HL-60 (cell line): ENCODE measurements around the gene VPS13A.

Source experiments
- DNase-seq, 2 experiments: peaks; one replicate each; pipeline ENCODE4 v3.0.0-alpha.2; 2010 to 2020; ENCODE audit warnings: low read depth in 1 of 2, low spot score in 1 of 2
- H3K27ac ChIP-seq: fragments of 250-450 bp; sonication (Bioruptor Pico); replicated peaks from 2 replicates; pipeline ENCODE4 v1.5.1; 2020; ENCODE audit warnings: mild to moderate bottlenecking, moderate library complexity
- H3K27me3 ChIP-seq: fragments of 250-450 bp; sonication (Bioruptor Pico); 2 replicates; pipeline ENCODE4 v1.5.1; 2021; ENCODE audit warnings: mild to moderate bottlenecking, moderate library complexity; ENCODE audit not compliant: insufficient read depth, poor library complexity, severe bottlenecking
- H3K4me3 ChIP-seq: replicated peaks from 2 replicates; pipeline ENCODE4 v1.5.1; 2011; ENCODE audit warnings: mild to moderate bottlenecking, control low read depth, low read length; ENCODE audit not compliant: insufficient read depth
- GABPA ChIP-seq: IDR thresholded peaks from 2 replicates; pipeline ENCODE4 v1.6.1; 2012; ENCODE audit warnings: low read depth
- POLR2AphosphoS5 ChIP-seq: IDR thresholded peaks from 2 replicates; pipeline ENCODE4 v1.6.1; 2012; ENCODE audit warnings: low read depth
- SPI1 ChIP-seq: IDR thresholded peaks from 2 replicates; pipeline ENCODE4 v1.6.1; 2012; ENCODE audit warnings: low read depth, mild to moderate bottlenecking, borderline replicate concordance
- TF ChIP-seq, protein P1 (sequence below): IDR thresholded peaks from 2 replicates; pipeline ENCODE4 v1.6.1; 2012; ENCODE audit warnings: low read depth; ENCODE audit not compliant: insufficient replicate concordance
- TF ChIP-seq, protein P2 (sequence below): IDR thresholded peaks from one replicate; pipeline ENCODE4 v1.5.1; 2011; ENCODE audit warnings: low read length, control low read depth, inconsistent platforms; ENCODE audit not compliant: insufficient read depth

Gene VPS13A

DNA sequence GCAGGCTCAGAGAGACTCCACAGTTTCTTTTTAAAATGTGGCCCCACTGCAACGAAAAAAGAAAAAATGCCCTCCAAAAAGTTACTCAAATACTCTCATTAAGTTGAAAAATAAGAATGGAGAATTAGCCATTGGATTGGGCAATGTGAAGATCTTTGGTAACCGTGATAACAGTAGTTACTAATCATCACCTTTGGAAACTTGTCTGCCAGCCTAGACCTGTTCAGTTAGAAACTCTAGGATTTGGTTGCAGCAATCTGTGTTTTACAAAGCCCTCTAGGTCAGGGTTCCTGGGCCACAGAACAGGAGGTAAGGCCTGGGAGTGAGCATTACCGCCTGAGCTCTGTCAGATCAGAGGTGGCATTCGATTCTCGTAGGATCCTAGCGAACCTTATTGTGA, 34.2 kb downstream of the VPS13A start:
- no peak overlapping the region for H3K4me3 ChIP-seq
- no peak for TF ChIP-seq GABPA
- no peak for TF ChIP-seq SPI1
- TF ChIP-seq, protein P1, sequence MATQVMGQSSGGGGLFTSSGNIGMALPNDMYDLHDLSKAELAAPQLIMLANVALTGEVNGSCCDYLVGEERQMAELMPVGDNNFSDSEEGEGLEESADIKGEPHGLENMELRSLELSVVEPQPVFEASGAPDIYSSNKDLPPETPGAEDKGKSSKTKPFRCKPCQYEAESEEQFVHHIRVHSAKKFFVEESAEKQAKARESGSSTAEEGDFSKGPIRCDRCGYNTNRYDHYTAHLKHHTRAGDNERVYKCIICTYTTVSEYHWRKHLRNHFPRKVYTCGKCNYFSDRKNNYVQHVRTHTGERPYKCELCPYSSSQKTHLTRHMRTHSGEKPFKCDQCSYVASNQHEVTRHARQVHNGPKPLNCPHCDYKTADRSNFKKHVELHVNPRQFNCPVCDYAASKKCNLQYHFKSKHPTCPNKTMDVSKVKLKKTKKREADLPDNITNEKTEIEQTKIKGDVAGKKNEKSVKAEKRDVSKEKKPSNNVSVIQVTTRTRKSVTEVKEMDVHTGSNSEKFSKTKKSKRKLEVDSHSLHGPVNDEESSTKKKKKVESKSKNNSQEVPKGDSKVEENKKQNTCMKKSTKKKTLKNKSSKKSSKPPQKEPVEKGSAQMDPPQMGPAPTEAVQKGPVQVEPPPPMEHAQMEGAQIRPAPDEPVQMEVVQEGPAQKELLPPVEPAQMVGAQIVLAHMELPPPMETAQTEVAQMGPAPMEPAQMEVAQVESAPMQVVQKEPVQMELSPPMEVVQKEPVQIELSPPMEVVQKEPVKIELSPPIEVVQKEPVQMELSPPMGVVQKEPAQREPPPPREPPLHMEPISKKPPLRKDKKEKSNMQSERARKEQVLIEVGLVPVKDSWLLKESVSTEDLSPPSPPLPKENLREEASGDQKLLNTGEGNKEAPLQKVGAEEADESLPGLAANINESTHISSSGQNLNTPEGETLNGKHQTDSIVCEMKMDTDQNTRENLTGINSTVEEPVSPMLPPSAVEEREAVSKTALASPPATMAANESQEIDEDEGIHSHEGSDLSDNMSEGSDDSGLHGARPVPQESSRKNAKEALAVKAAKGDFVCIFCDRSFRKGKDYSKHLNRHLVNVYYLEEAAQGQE: no peak
- no peak for TF ChIP-seq POLR2AphosphoS5
- TF ChIP-seq, protein P2, sequence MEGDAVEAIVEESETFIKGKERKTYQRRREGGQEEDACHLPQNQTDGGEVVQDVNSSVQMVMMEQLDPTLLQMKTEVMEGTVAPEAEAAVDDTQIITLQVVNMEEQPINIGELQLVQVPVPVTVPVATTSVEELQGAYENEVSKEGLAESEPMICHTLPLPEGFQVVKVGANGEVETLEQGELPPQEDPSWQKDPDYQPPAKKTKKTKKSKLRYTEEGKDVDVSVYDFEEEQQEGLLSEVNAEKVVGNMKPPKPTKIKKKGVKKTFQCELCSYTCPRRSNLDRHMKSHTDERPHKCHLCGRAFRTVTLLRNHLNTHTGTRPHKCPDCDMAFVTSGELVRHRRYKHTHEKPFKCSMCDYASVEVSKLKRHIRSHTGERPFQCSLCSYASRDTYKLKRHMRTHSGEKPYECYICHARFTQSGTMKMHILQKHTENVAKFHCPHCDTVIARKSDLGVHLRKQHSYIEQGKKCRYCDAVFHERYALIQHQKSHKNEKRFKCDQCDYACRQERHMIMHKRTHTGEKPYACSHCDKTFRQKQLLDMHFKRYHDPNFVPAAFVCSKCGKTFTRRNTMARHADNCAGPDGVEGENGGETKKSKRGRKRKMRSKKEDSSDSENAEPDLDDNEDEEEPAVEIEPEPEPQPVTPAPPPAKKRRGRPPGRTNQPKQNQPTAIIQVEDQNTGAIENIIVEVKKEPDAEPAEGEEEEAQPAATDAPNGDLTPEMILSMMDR: no peak
- no peak overlapping the region for H3K27ac ChIP-seq
- no peaks in the 10 kb centered on the region for H3K27me3 ChIP-seq
- no peak for DNase-seq

GRCh38 chr9:77212801-77213200, 35.5 kb downstream of the VPS13A start:
- Histone ChIP-seq H3K27ac (no peak overlapping the region), H3K27me3 (no peaks in the 10 kb centered on the region), H3K4me3 (no peak overlapping the region)
- TF ChIP-seq, protein P1: no peak
- no peak for TF ChIP-seq SPI1
- no peak for TF ChIP-seq POLR2AphosphoS5
- no peak for TF ChIP-seq GABPA
- TF ChIP-seq, protein P2: no peak
- DNase-seq: no peak

DNA sequence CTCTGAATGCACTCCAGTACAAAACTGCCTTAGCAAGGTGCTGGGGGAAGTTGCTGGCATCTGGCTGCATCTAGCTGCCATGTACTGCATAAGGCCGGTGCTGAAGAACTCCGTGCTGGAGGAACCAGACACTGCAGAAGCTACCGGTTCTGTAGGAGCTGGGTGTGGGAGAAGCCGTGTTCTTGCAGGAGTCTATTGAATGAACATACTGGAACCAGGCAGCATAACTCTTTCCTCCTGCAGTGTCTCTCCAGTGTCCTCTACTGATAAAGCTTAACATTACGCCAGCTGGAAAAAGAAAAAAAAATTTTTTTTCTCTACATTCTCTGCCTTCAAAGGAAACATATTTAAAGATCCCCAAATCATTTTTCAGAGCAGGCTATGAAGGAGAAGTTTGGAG, 38.5 kb downstream of the VPS13A start:
- no peak for TF ChIP-seq POLR2AphosphoS5
- no peaks in the 10 kb centered on the region for H3K27me3 ChIP-seq
- no peak overlapping the region for H3K4me3 ChIP-seq
- no peak overlapping the region for H3K27ac ChIP-seq
- DNase-seq: no peak

GRCh38 chr9:77218612-77219011, 41.3 kb downstream of the VPS13A start:
- Histone ChIP-seq H3K4me3 (no peak overlapping the region), H3K27me3 (no peaks in the 10 kb centered on the region), H3K27ac (no peak overlapping the region)
- DNase-seq: no peak
- no peak for TF ChIP-seq POLR2AphosphoS5
- no peak for TF ChIP-seq GABPA
- TF ChIP-seq, protein P1: no peak
- TF ChIP-seq, protein P2: no peak
- TF ChIP-seq SPI1: no peak
